GM19035 (cell line): ENCODE measurements around the gene ATOH8.
"Not testable (repeated sequence)": the region's sequence is repeated elsewhere in the genome, so short reads cannot be mapped to it uniquely, and the experiment has no call there.

Experiments used
- ATAC-seq: cut with Tn5 transposase; IDR thresholded peaks from one replicate; pipeline ENCODE4 v1.9.1; 2021; ENCODE audit not compliant: unreplicated experiment

The ATOH8 gene, protein sequence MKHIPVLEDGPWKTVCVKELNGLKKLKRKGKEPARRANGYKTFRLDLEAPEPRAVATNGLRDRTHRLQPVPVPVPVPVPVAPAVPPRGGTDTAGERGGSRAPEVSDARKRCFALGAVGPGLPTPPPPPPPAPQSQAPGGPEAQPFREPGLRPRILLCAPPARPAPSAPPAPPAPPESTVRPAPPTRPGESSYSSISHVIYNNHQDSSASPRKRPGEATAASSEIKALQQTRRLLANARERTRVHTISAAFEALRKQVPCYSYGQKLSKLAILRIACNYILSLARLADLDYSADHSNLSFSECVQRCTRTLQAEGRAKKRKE

GRCh38 chr2:85753525-85754312, at the start of gene ATOH8:
Gene ATOH8 (plus strand): TSS chr2:85753991. CDS start chr2:85754190, 199 bp downstream.
- no peak for ATAC-seq

GRCh38 chr2:85704038-85704437, 49.8 kb upstream of the ATOH8 start:
- ATAC-seq: no peak

DNA sequence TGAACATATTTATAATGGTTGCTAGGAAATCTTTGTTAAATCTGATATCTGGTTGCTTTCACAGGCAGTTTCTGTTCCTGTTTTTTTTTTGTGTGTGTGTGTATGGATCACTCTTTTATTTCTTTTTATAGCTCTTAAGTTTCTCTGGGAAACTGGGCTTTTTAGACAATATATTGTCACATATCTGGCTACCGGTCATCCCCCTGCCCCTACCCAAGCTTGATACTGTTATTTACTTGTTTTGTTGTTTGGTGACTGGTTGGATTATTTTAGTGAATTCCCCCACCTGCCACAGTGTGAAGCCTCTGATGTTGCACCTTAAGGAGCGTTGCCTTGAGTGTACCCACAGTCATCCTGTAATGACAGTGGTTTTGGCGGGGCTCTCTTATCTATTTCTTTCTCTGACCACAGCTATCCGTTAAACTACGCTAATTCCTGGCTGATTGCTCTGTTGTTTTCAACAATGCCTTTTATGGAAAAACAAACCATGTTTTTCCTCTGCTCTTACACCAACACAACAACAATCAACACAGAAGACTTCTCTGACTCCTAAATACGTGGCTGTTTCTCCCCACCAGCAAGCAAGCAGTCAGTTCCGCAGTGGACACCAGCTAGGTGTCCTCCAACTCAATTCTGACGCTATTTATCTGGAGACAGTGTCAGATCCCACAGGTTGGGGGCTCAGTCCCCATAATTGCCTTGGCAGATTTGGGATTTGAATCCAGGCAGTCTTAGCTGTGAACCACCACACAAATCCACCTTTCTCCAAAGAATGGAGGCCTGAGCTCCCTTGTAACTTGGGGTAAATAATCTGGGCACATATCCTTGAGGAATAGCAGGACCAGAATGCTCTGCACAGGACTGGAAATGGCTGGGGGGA, 48.8 kb upstream of the ATOH8 start:
- ATAC-seq: peak; percentile 57

- no peak for ATAC-seq
Observed at GRCh38 chr2:85705680-85706039, 48.1 kb upstream of the ATOH8 start.

- ATAC-seq: no peak
Observed at GRCh38 chr2:85706063-85706462, 47.7 kb upstream of the ATOH8 start.

DNA sequence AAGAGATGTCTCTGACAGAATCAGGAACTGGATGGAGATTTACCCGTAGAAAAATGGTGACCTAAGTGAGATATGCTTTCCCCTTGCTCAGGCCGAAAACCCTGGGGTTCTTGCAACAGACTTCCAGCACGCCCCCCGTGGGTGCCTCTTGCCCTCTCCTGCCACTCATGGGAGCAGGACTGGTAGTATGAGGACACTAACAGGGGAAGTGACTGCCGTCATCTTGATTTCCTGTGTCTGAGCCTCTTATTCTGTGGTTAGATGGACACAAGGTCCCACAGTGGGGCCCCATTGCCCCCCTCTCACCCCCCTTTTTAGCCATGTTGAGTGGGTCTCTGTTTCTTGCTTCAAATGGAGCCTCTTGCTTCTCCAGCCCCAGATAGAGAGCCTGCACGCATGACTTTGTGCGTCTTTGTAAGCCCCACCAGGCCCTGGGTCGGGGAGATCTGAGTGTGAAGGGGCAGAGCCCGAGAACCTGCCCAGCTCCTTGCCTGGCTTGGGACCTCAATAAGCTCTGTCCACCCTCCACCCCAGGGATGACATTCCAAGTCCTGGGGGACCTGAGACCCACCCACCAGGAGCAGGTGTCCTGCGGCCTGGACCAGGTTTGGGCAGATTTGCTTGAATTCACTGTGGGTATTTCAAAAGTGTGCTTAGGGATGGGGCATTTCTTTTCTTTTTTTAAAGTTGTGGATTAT, 47.0 kb upstream of the ATOH8 start:
- ATAC-seq: no peak

GRCh38 chr2:85707304-85707703, 46.5 kb upstream of the ATOH8 start:
- peak; percentile 53 for ATAC-seq

GRCh38 chr2:85708641-85709040, 45.1 kb upstream of the ATOH8 start:
- ATAC-seq: no peak

DNA sequence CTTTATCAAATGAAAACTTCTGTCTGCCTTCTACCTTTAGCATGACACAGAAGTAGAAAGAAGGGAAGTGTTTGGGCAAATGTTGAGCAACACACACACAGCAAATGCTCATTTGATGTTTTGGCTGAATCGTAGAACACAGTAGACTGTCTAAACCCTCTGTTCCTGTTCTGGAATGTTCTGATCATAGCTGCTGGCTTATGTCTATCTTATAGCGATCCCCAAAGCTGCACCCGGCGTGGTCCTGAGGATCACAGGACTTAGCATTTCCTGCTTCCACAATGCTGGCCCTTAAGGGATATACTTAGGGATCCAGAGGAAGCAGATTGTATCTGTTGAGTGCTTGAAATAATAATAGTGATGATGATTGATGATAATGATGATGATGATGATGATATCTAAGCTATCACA, 44.4 kb upstream of the ATOH8 start:
- no peak for ATAC-seq

DNA sequence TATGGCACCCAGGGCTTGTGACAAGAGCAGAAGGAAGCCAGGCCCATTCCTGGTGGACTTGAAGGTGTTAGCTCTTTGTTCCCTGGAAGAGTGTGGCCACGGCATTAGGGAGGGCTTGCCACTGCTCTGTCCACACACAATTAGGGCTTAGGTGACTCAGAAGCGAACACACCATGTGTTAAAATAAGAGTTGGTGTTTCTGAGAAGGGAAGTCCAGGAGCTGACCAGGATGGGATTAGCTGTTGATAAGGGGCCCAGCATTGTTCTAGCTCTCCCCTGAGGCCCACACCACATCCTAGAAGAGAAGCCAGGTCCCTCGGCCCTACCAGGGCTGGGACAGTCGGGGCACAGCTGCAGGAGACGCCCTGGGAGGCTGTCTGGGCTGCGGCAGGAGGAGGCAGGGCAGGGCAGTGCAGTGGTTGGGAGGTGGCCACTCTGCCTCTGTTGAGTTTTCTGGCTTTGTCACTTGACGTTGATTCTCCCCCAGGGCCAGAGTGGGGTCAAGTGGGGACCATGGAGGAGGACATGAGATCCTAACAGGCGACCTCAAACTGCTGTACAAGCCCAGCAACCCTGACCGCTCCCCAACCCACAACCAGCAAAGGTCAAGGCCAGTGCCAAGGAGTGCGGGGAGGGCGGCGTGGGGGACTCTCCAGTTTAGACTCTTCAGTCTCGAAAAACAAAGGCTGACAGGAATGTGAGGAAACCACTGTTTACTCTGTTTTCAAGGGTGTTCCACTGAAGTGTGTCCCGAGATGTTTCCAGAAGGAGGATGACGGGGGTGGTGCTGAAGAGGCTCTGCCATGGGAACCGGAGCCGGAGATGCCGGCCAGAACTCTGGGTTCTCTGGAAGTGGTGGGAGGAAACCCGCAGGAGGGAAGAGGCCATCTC, 42.9 kb upstream of the ATOH8 start:
- ATAC-seq: no peak

GRCh38 chr2:85711578-85712060, 42.2 kb upstream of the ATOH8 start:
- ATAC-seq: no peak

GRCh38 chr2:85712336-85712735, 41.5 kb upstream of the ATOH8 start:
- no peak for ATAC-seq

- no peak for ATAC-seq
Observed at GRCh38 chr2:85712849-85713612, 40.8 kb upstream of the ATOH8 start.

GRCh38 chr2:85713836-85714235, 40.0 kb upstream of the ATOH8 start:
- ATAC-seq: no peak

DNA sequence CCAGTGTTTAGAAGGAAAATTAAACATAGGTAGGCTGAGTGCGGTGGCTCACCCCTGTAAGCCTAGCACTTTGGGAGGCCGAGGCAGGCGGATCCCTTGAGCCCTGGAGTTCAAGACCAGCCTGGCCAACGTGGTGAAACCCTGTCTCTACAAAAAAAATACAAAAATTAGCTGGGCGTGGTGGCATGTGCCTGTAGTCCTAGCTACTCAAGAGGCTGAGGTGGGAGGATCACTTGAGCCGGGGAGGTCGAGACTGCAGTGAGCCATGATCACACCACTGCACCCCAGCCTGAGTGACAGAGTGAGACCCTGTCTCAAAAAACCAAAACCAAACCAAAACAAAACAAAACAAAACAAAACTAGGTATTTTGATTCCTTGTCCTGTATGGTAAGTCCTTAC, 39.4 kb upstream of the ATOH8 start:
- ATAC-seq: not testable (repeated sequence)

- no peak for ATAC-seq
Observed at GRCh38 chr2:85714841-85715240, 39.0 kb upstream of the ATOH8 start.

GRCh38 chr2:85716346-85716914, 37.4 kb upstream of the ATOH8 start:
- ATAC-seq: no peak

- ATAC-seq: no peak
Observed at GRCh38 chr2:85717308-85718008, 36.3 kb upstream of the ATOH8 start.
